ENCODE data around the gene GNAL.
"Not testable (repeated sequence)": the region's sequence is repeated elsewhere in the genome, so short reads cannot be mapped to it uniquely, and the experiment has no call there.

The GNAL gene

DNA sequence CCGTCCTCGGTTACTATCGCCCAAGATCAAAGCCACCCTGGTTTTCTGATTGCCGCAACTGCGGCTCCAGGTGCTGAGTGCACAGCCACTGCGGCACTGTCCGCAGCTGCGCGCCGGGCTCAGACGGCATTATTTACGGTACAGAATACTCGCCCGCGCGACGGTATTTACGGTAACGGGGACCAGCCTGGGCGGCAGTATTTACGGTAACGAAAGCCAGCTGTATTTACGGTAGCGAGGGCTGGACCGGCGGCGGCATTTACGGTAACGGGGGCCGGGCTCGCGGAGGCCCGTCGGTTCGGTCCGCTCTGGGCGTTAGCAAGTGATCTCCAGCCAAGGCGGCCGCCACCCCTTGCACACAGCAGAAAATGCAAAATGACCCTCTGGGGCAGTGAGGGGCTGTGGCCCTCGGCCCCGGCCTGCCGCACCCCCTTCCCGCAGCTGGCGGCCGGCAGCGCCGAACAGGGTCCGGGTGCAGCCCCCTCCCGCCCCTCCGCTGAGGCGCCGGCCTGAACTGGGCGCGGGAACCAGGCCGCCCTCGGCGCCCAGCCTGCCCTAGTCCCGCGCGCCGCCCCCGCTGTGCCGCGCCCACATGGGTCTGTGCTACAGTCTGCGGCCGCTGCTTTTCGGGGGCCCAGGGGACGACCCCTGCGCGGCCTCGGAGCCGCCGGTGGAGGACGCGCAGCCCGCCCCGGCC, at the start of gene GNAL:
GNAL (plus strand) TSS at position 293 of the 697 bp plus-strand sequence; CDS start at position 593, 300 bp downstream.
- DNase-seq: peak; percentile 49 to 68

DNA sequence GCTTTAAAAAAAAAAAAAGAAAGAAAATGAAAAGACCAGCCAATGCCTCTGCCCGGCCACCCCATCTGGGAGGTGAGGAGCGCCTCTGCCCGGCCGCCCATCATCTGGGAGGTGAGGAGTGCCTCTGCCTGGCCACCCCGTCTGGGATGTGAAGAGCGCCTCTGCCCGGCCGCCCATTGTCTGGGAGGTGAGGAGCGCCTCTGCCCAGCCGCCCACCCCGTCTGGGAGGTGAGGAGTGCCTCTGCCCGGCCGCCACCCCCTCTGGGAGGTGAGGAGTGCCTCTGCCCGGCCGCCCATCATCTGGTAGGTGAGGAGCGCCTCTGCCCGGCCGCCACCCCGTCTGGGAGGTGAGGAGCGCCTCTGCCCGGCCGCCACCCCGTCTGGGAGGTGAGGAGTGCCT, 41.8 kb upstream of the GNAL start:
- not testable (repeated sequence) for DNase-seq

DNA sequence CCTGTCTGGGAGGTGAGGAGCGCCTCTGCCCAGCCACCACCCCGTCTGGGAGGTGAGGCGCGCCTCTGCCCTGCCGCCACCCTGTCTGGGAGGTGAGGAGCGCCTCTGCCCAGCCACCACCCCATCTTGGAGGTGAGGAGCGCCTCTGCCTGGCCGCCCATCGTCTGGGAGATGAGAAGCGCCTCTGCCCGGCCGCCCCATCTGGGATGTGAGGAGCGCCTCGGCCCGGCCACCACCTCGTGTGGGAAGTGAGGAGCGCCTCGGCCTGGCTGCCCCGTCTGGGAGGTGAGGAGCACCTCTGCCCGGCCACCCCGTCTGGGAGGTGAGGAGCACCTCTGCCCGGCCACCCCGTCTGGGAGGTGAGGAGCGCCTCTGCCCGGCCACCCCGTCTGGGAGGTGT, 41.3 kb upstream of the GNAL start:
- not testable (repeated sequence) for DNase-seq

DNA sequence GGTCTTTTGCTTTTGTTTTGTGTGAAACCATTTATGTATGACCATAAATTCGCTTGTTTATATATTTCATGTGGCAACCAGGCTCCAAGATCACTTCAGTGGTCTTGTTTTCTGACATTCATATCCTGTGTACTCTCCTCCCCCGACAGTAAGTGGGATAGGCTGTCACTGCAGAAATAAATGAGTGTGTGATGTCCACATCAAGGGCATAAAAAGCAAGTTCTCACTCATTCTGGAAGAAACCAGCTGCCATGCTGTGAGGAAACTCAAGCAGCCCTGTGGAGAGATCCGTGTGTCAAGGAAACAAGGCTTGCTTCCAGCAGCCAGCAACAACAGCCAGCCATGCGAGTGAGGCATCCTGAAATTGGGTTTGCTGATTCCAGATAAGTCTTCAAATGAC, 39.2 kb upstream of the GNAL start:
- DNase-seq: no peak

DNA sequence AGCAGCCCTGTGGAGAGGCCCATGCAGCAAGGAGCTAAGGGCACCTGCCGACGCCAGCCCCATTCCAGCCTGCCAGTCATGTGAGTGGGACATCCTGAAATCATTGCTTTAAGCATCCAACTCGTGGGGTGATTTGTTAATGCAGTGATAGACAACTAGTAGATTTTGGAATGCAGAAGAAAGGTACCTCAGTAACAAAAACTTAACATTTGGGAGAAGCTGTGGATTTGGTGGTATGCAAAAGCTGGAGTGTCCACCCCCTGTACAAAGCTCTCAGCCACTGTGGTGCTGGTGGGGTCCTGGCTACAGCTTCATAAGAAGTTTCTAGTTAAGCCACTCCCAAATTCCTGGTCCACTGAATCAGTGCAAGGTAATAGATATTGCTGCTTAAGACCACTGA, 37.2 kb upstream of the GNAL start:
- DNase-seq: no peak

DNA sequence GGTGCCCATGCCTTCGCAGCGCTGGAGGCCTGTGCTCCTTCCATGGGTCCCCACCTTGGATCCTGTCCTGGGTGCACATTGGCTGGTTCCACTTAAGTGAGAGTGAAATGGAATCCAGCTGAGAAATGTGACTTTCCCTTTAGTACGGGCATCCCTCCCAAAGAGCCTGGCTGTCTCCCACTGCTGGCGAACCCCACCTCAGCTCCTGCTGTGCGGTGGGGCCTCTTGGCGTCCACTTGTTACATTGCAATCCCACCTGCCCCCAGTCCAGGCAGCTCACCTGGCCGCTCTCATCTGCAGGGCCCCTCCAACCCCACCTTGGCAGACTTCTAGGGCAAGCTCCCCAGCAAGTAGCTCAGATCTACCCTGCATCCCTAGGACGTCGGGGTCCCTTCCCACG, 35.5 kb upstream of the GNAL start:
- DNase-seq: no peak

DNA sequence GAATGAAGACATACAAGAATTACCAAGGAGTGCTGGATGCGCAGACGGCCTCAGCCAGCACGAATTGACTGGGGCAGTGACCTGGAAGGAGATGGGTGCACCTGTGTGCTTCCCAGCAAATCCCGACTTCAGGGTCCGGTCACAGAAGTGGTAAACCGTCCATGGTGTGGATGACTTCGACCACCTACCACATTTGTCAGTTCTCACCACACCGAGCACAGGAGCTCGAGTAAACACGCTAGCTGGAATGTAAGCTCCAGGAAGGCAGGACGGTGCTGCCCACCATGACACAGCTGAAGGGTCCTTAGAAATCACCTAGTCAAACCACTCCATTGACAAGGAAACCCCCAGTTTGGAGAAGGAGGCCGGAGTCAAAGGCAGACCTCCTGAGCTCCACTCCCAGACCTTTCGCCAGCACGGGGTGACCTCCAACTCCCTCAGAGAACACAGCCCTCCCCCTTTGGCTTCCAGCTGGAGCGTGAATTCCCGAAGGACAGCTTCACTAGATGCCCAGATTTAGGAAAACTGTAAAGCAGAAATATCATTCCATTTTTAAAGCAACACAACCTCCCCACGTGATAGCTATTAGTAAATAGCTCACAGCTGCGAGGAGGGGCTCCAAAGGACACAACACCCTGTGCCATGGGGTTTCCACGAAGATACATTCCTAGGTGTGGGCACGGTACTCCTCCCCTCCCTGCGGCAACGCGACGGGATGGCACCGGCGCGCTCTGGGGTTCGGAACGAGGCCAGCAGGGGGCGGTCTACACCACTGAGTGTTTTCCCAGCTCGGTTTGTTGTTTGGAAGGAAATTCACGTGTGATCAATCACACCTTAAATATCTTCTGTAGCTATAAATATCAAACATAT, 34.1 kb upstream of the GNAL start:
- no peak for DNase-seq

DNA sequence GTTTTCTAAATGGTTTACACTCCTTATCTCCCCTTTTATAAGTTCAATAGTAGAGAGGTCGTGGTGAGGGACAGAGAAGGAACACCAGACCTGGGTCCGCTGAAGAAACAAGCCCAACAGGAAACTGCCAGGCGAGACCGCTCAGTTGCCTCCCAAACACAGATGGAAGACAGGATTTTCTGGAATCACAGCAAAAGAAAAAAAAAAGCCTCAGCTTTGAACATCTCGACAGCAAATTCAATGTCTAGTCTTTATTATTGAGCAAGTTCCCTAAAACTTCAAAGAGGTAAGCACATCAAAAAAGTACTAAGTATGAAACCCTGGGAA, 33.5 kb upstream of the GNAL start:
- no peak for DNase-seq

DNA sequence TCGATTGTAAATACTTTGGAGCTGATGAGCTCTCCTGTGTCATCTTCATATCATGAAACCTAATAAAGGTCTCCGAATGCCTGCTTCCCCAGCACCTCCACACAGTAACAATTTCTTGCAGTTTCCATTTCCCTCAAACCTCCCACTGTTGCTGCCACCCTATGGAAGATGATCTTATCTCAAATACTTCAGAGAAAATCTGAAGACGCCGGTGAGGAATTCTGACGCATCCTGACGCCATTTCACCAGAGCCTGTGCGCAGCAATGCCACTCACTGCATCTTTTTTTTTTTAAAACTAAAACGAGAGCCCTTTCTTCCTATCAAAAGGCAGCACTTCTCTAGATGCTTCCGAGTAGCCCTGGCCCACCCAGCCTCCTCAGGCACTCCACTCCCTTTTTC, 31.9 kb upstream of the GNAL start:
- no peak for DNase-seq

DNA sequence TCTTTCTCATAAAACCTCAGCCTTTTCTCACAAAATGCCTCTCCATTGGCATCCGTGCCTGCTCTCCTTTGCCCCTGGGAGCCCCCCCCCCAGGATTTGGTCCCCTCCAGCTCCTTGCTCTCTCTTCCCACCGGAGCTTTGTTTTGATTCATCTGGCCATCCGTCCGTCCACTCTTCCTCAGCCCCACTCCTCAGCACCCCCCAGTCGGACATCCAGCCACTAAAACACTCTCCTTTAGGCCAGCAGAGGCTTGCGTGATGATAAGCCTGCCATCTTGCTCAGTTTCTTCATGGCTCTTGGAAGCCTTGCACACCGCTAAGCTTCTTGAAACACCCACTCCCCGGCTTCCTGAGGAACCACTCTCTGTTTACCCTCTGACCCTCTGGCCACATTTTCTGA, 31.5 kb upstream of the GNAL start:
- DNase-seq: no peak

DNA sequence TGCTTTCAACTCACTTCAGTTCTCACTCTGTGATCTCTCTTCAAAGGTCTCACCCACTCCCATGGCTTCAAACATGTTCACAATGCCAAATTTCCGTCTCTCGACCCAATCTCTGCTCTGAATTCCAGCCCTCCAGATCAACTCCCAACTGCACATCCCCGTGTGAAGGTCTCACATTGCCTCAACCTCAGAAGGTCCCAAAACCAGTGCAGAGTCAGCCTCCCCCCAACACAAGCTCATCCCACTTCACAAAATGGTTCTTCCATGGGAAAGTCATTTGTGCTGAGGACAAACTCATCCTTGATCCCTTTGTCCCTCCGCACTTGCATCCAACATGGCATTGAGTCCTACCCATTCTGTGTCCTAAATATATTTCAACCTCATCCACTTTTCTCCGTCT, 31.0 kb upstream of the GNAL start:
- no peak for DNase-seq

DNA sequence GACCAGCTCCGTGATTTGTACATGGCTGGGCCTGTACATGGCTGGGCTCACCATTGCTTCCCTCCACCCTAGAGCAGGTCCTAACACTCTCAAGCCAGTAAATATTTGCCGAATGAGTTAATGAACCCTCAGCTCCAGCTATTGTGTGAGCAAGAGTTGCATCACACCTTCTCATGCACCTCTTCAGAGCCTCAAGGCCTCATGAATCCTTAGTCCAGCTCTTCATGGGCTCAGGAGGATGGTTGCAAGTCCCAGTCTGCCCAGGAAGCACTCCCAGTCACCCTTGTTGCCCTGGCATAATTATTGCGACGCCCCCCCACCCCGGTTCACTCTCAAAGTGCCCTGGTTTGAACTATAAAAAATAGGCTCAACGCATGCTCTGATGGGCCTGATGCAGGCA, 30.1 kb upstream of the GNAL start:
- DNase-seq: no peak

DNA sequence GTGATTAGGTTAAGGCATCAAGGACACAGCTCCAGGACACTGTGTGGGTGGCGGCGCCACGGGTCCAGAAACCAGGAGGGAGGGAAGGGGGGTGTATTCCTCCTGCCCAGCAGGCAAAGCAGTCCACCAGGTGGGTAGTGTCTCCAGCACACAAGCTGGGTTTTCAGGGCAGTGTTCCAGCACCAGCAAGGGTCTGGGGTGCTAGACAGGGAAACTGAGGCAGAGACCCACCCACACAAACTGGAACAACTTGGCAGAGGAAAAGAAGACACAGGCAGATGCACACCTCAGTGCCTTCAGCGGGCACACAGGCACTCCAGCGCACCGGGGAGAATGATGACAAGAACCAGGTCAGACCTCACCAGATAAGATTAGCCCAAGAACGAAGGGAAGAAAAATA, 28.4 kb upstream of the GNAL start:
- no peak for DNase-seq

DNA sequence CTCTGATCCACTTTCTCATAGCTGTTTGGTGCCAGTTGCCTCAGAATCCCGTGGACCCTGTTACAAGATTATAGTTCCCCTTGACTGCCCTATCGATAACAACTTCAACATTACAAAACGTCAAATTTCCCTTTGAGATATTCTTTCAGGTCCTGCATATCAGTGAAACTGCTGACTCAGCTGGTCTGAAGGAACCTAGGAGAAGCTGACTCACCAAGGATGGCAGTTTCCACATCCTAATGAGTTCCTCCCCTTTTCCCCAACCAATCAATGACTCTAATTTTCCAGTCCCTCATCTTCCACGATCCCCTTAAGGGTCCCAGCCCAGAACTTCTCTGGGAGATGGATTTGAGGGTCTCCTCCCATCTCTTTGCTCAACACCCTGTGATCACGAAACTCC, 27.6 kb upstream of the GNAL start:
- DNase-seq: no peak

DNA sequence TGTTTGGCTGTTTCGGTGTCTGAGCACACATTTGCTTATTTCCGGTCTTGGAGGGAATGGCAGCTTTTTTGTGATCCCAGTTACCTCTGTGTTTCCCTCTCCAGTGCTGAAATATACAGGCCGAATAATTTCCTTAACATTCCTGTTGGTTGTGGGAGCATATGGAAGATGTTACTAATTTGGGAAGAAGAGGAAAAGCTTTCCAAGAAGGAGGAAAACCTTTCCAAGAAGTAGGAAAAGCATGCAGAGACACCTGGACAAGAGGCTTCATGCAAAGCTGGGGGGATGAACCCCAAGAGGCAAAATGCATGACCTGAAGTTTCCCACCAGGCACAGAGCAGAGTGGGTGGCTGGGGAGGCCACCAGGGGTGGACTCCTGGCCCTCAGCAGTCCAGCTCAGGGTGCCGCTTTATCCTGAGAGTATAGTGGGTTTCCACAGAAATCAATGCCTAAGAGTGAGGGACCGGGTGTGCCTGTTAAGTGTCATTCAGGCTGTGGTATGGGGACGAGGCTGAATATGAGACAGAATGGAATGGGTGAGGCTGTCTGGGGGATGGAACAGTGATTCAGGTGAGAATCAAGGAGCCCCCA, 25.5 kb upstream of the GNAL start:
- DNase-seq: no peak

DNA sequence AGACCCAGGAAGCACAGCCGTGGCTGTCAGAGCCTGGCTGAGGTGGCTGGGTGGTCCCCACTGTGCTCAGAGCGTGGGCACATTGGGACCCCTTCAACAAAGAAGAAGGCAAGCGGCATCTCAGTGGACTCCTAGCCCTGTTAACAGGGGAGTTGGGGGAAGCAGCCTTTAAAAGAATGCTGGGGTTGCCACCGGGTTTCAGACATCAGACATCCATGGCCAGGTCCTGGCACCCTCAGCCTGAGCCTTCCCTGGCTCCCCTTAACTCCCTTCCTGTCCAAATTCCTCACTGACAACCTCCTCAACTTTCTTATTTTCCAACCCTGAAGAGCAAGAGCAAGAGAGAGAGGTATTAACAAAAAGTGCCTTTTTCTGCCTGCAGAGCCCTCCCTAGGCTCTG, 24.8 kb upstream of the GNAL start:
- DNase-seq: no peak

DNA sequence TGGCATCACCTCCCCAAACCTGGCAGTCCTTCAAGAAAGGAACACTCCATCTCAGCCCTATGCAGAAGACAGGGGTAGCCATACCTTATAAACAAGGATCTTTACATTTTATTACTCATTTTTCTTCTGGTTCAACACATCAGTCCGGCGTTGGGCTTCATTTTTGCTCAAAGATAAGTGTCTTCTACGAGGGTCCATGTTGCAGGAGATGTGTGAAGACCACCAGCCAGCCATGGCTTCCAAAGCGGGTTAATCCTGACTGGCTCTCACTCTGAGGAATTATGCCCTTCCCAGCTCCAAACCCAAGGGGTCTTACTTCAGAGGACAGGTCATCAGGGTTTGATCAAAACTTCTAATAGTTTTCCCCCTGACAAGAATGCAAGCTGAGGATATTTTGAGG, 23.9 kb upstream of the GNAL start:
- DNase-seq: no peak

DNA sequence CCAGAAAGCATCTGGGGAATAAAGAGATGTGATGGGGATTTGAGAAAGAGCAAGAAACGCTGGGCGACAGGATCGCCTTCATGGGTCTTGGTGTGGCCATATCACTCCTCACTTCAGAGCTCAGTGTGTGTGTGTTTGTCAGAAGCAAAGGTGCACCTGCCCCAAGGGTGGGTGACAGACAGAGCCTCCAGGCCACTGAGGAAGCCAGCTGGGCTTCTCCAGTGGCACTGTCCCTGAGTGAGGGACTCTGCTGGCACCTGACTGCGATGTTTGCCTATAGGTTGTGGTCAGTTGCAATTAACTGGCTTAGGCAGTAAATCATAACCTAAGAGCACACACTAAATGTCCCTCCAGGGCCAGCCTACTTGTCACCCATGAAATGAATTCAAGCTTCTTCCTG, 23.5 kb upstream of the GNAL start:
- no peak for DNase-seq

DNA sequence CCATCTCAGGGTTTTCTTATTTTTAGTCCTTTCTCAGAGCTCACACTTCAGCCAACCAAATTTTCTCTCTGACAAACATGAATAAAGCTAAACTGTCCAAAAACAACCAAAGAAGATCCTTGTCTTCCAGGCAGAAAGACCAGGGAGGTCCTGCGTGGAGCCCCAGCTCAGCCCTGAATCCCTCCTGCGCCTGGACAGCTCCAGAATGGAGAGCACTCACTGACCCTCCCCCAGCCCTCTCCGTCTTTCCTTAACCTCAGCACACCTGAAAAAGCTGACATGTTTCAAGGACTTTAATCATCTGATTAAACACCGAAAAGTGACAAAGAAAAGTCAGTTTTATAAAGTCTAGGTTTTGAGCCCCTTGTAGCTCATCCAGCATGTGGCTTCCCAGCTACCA, 22.9 kb upstream of the GNAL start:
- DNase-seq: no peak

DNA sequence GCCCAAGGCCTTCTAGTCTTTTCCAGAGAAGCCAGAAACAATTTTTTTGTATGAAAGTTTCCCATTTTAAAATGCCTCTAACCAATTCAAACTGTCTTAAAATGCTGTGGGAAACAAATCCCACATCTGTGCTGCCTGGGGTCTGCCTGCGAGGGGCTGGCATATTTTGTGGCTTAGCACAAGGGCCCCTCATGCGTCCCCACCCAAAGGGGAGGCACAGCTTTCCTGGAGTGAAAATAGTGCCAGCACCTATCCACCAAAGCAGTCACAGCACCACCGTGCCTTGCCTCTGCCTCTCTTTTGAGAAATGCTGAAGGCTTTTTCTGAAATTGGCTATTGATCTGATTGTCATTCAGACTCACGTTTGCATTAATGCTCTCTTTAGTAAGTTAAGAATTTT, 22.2 kb upstream of the GNAL start:
- DNase-seq: no peak

DNA sequence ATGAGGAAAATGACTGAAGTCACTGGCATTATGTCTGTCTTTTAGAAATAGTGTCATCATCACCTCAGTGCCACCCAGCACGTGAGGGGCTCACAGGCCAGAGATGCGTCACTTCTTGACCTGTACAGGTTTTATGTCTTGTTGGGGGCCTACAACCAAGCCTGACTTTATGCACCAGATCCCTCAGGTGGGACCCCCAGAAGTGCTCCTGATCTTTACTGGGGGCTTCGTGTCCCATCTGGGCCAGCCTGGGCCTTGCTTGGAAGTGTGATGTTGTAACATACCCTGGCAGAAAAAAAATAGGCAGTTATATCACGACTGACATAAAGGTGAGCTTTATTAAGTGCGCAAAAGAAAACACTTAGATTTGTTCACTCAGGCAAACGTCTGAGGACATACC, 21.5 kb upstream of the GNAL start:
- DNase-seq: no peak

DNA sequence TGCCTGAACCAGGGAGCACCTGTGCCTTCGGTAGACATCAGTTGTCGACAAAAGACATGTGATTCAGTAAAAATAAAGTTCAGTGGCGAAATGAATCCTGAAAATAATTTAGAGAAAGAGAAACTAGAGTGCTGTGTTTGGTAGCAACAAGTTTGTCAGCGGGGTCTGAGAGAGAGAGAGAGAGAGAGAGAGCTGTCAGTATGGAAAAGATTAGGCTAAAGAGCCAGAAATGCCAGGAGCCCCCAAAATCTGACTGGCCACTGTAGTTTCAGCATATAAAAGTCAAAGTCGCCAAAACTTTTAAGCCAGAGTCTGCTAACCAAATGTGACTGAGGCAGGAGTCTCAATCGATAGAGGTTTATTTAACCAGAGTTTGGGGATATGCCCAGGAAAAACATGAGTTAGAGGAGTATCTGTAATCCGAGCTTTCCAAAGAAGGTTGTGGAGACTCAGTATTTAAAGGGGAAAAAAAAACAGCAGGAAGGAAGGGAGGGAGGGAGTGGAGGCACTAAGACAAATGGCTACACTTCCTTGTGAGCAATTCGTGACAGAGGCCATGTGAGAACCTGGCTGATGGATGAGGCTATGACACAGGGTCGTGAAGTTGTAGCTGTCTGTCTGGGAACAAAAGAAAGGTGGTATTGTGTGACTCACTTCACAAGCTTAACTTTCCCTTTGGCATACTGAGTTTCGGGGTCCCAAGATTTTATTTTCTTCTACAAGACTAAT, 20.5 kb upstream of the GNAL start:
- DNase-seq: no peak

DNA sequence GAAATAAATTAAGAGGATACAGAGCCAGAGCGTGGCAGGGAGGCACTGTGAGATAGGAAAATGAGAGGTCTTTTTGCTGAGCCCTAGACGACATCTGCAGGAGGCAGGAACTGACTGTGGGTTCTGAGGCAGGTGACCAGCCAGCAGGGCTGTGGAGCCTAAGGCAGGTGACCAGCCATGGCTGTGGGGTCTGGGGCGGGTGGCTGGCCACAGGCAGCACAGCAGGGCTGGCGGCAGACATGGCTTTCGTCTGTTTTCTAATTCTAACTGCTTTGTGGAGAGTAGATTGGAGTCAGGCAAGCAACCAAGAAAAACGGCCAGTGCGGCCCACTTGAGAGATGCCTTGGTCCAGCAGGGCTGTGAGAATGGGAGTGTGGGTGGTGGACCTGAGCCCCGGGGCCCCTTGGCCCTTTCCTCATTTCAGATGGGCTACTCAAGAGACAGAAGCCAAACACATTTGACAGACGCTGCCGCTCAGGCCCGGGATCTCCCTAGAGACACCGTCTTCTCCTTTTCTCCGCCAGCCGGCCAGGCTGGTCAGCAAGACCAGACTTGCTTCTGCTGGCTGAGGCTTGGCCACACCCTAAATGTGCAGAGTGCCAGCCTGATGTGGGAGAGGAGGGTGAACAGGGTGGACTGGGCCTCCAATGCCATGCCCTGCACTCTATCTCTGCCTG, 19.7 kb upstream of the GNAL start:
- DNase-seq: no peak
